Measurements from ENCODE around the gene CDC14B.

DNA sequence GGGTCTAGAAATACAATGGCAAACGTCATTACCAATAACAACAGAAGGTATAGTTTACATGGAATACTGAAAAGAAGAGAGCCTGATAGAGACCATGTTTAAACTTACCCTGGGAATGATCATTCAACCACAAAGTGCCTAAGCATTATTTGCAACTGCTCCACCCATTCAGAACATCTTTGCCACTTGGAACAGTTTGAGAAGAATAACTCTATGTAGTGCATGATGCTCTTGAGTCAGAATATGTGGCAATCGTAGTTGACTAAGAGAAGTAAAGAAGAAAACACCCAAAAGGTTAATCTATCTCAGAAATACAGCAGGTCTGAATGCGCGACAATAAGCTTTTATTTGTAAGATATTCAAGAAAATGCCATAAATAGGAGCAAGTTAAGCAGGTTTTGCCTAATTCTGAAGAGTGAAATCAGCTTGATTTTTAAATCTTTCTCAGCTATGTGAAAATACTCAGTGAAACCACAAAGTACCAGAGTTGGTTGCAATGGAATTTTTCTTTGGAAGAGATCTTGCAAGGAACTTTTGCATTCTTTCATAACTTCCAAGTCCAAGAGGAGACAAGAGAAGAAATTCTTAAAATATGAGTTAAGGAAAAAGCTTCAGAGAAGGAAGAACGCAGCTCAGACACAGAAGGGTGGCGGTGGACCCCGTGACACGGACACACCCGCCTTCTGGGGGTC is 105.4 kb downstream of the CDC14B start:
- TF ChIP-seq, protein P1, sequence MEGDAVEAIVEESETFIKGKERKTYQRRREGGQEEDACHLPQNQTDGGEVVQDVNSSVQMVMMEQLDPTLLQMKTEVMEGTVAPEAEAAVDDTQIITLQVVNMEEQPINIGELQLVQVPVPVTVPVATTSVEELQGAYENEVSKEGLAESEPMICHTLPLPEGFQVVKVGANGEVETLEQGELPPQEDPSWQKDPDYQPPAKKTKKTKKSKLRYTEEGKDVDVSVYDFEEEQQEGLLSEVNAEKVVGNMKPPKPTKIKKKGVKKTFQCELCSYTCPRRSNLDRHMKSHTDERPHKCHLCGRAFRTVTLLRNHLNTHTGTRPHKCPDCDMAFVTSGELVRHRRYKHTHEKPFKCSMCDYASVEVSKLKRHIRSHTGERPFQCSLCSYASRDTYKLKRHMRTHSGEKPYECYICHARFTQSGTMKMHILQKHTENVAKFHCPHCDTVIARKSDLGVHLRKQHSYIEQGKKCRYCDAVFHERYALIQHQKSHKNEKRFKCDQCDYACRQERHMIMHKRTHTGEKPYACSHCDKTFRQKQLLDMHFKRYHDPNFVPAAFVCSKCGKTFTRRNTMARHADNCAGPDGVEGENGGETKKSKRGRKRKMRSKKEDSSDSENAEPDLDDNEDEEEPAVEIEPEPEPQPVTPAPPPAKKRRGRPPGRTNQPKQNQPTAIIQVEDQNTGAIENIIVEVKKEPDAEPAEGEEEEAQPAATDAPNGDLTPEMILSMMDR (IDR thresholded peaks at IDR 0.05): no peak
- TF ChIP-seq POLR2A (IDR thresholded peaks at IDR 0.05): no peak

Data from lower leg skin (tissue), 3 donors.